Measurements from ENCODE around the gene CRYBA1.

GRCh38 chr17:29283961-29284360 lies 37.3 kb downstream of the CRYBA1 start:
- TF ChIP-seq POLR2AphosphoS5 (IDR thresholded peaks at IDR 0.05; ENCODE audit: low read depth, low read length) (no peak), SIN3A (IDR thresholded peaks at IDR 0.05; ENCODE audit: borderline replicate concordance, insufficient read depth, low read length) (no peak), TAF1 (IDR thresholded peaks at IDR 0.05; ENCODE audit: borderline replicate concordance, insufficient read depth, low read length) (no peak), REST (IDR thresholded peaks at IDR 0.05; ENCODE audit: insufficient read depth in 1 of 2, low read depth in 2 of 2, low read length in 2 of 2) (no peak), FOXP2 (optimal IDR thresholded peaks at IDR 0.05; ENCODE audit: borderline replicate concordance, extremely low read depth, extremely low read length, insufficient read depth) (no peak)

Measured in PFSK-1 (cell line).